Endothelial cell of umbilical vein (primary cell): ENCODE data around the gene CYREN. TPM values are rescaled to one million over a fixed set of nuclear protein-coding genes. Genes with fewer than 3 reads are reported as not detected.

Experiments
- BruUV-seq: library from RNA; stranded (reverse); fragments of 400-500 nt; replicated peaks from 2 replicates; lab custom pipeline; 2021; lab: Mats Ljungman, UMichigan
- CTCF ChIA-PET: fragments of 300-600, 350-600 bp; sonication (Branson Sonifier 250); formaldehyde crosslinking; loops from one replicate; lab custom pipeline; 2021; ENCODE audit warnings: antibody characterized with exemption, inconsistent platforms; lab: Charles Lee
- POLR2A ChIA-PET: fragments of 300-600, 350-600 bp; sonication (Branson Sonifier 250); formaldehyde crosslinking; loops from one replicate; lab custom pipeline; 2021; ENCODE audit warnings: antibody characterized with exemption, inconsistent platforms; lab: Charles Lee
- DNase-seq: peaks from one replicate; pipeline ENCODE4 v3.0.0-alpha.2; 2011; ENCODE audit warnings: low read depth, low spot score
- FAIRE-seq: peaks from 2 replicates; lab custom pipeline; 2011; peaks lifted over from hg19 to GRCh38; lab: Jason Lieb, UNC
- H2AFZ ChIP-seq: 2 replicates; pipeline ENCODE4 v1.6.0; 2012; ENCODE audit warnings: low read depth, low read length, control low read depth, inconsistent platforms
- H3K27ac ChIP-seq: 2 replicates; pipeline ENCODE4 v1.5.1; 2011; ENCODE audit warnings: low read depth, mild to moderate bottlenecking, control low read depth, low read length, moderate library complexity; ENCODE audit not compliant: insufficient read depth
- H3K27me3 ChIP-seq, 2 experiments: 2 replicates each; pipeline versions ENCODE4 v1.6.0 to v1.6.1; 2011; ENCODE audit warnings: low read length in 2 of 2, mixed read lengths in 1 of 2; ENCODE audit not compliant: control insufficient read depth in 2 of 2, insufficient read depth in 2 of 2
- H3K36me3 ChIP-seq, 2 experiments: 2 replicates in 1 of 2; 3 replicates in 1 of 2; pipeline ENCODE4 v1.5.1; 2011; ENCODE audit warnings: low read length in 2 of 2, mild to moderate bottlenecking in 1 of 2, moderate library complexity in 1 of 2; ENCODE audit not compliant: control insufficient read depth in 2 of 2, insufficient read depth in 2 of 2; ENCODE audit errors: extremely low read depth in 1 of 2
- H3K4me1 ChIP-seq: 3 replicates; pipeline ENCODE4 v1.5.1; 2011; ENCODE audit warnings: mild to moderate bottlenecking, low read length; ENCODE audit not compliant: control insufficient read depth, insufficient read depth; ENCODE audit errors: extremely low read depth
- H3K4me2 ChIP-seq: 2 replicates; pipeline ENCODE4 v1.6.1; 2011; ENCODE audit warnings: low read length, control low read depth, mixed read lengths; ENCODE audit not compliant: insufficient read depth
- H3K4me3 ChIP-seq, 3 experiments: fragments of 200-600 bp in 1 of 3; sonication (generic), shearing (Covaris generic) in 1 of 3; replicated peaks in 1 of 3; 2 replicates each; pipeline ENCODE4 v1.5.1; 2011 to 2016; ENCODE audit warnings: control low read depth in 3 of 3, low read length in 3 of 3, mild to moderate bottlenecking in 2 of 3, inconsistent platforms in 1 of 3, low read depth in 1 of 3, moderate library complexity in 1 of 3; ENCODE audit not compliant: insufficient read depth in 1 of 3
- H3K79me2 ChIP-seq: 2 replicates; pipeline ENCODE4 v1.6.0; 2012; ENCODE audit warnings: low read length, inconsistent platforms; ENCODE audit not compliant: control insufficient read depth, insufficient read depth
- H3K9ac ChIP-seq: replicated peaks from 2 replicates; pipeline ENCODE3; 2011; ENCODE audit warnings: low read length, control low read depth; ENCODE audit not compliant: insufficient read depth; ENCODE audit errors: extremely low read depth
- H3K9me1 ChIP-seq: replicated peaks from 3 replicates; pipeline ENCODE4 v1.6.0; 2011; ENCODE audit warnings: mild to moderate bottlenecking, low read length; ENCODE audit not compliant: control insufficient read depth, insufficient read depth; ENCODE audit errors: extremely low read depth
- H3K9me3 ChIP-seq: replicated peaks from 2 replicates; pipeline ENCODE4 v1.5.1; 2012; ENCODE audit warnings: low read length, inconsistent platforms; ENCODE audit not compliant: control insufficient read depth, insufficient read depth
- H4K20me1 ChIP-seq: replicated peaks from 2 replicates; pipeline ENCODE3; 2011; ENCODE audit warnings: mild to moderate bottlenecking, low read length; ENCODE audit not compliant: control insufficient read depth, insufficient read depth; ENCODE audit errors: extremely low read depth
- EZH2 ChIP-seq: IDR thresholded peaks from 2 replicates; pipeline ENCODE4 v1.6.1; 2012; ENCODE audit warnings: borderline replicate concordance, low read depth, mild to moderate bottlenecking, moderate library complexity, low read length, inconsistent platforms; ENCODE audit not compliant: severe bottlenecking
- FOS ChIP-seq: IDR thresholded peaks from 2 replicates; pipeline ENCODE4 v1.6.1; 2011; ENCODE audit warnings: mild to moderate bottlenecking, low read length, moderate library complexity, borderline replicate concordance; ENCODE audit not compliant: insufficient read depth
- GATA2 ChIP-seq: IDR thresholded peaks from 2 replicates; pipeline ENCODE4 v1.7.0; 2011; ENCODE audit warnings: low read depth, mild to moderate bottlenecking, moderate library complexity, mixed read lengths, low read length; ENCODE audit not compliant: insufficient read length, insufficient read depth
- JUN ChIP-seq: IDR thresholded peaks from 2 replicates; pipeline ENCODE4 v1.6.1; 2011; ENCODE audit warnings: borderline replicate concordance, low read depth; ENCODE audit not compliant: insufficient read length, insufficient read depth
- MAX ChIP-seq: IDR thresholded peaks from 2 replicates; pipeline ENCODE4 v1.6.1; 2011; ENCODE audit not compliant: insufficient read depth, insufficient read length
- MYC ChIP-seq: IDR thresholded peaks from one replicate; pipeline ENCODE4 v1.6.1; 2011; ENCODE audit warnings: mild to moderate bottlenecking, low read depth, low read length
- POLR2A ChIP-seq: IDR thresholded peaks from 2 replicates; pipeline ENCODE4 v1.6.1; 2012; ENCODE audit warnings: low read depth, mild to moderate bottlenecking, control low read depth, low read length
- POLR2AphosphoS5 ChIP-seq: IDR thresholded peaks from 2 replicates; pipeline ENCODE4 v1.6.1; 2012; ENCODE audit warnings: low read depth, mild to moderate bottlenecking, control low read depth, low read length, moderate library complexity; ENCODE audit not compliant: insufficient read depth
- dilution Hi-C: fragments of 300-500 bp; cut with MboI; formaldehyde crosslinking; loops from one replicate; pipeline ENCODE4 v1.15.0; 2019; ENCODE audit warnings: low sequenced_read_pairs; ENCODE audit not compliant: extremely low pct_ligation_motif_present
- intact Hi-C: fragments of 100-400 bp; cut with micrococcal nuclease; formaldehyde crosslinking; loops from one replicate; pipeline ENCODE4 v1.10.0; 2022
- polyA plus RNA-seq, 4 experiments: library from polyadenylated mRNA; depleted of rRNA in 3 of 4; stranded (reverse) in 3 of 4; unstranded in 1 of 4; fragments of >200 nt; gene quantifications; 2 replicates each; pipeline versions ENCODE4 v1.2.1 to v1.2.3, GENCODE V29; 2011 to 2012; ENCODE audit warnings: missing spikeins in 1 of 4
- total RNA-seq: library from RNA; stranded (reverse); gene quantifications from 2 replicates; pipeline ENCODE4 v1.2.3, GENCODE V29; 2021
- TF ChIP-seq, protein P1 (sequence below), 2 donors: IDR thresholded peaks; 1 replicate in 1 of 2; 2 replicates in 1 of 2; pipeline ENCODE4 v1.5.1; 2011; ENCODE audit warnings: low read length in 2 of 2, mild to moderate bottlenecking in 2 of 2, moderate library complexity in 2 of 2, control low read depth in 1 of 2, inconsistent platforms in 1 of 2, low read depth in 1 of 2; ENCODE audit not compliant: insufficient read depth in 1 of 2; ENCODE audit errors: extremely low read depth in 1 of 2

CYREN gene
- total and polyA plus RNA-seq, 2 donors (not counting 3 experiments of a cell fraction or from before 2014, with no cell fraction given), result 19.1 to 30.8 TPM

- ChIA-PET POLR2A (no interaction called here), CTCF (interaction anchor here (1.6 kb wide), 1 partner anchor 19 kb away, joined by 4 read pairs; the partner anchor contains the start of gene TMEM140)
- peak; percentile 43 for FAIRE-seq
- Histone ChIP-seq H3K36me3 (peaks cover 4% of the 10 kb centered on the region in 2 experiments), H3K27me3 (no peaks in the 10 kb centered on the region), H3K4me1 (peaks cover 28% of the 10 kb centered on the region), H2AFZ (no peak overlapping the region), H3K4me3 (no peak overlapping the region), H3K9me3 (no peaks in the 10 kb centered on the region), H3K9me1 (no peaks in the 10 kb centered on the region), H3K27ac (peak overlapping the region; percentile 19), H4K20me1 (no peaks in the 10 kb centered on the region), H3K4me2 (no peak overlapping the region), H3K9ac (no peak overlapping the region), H3K79me2 (peaks cover 3% of the 10 kb centered on the region)
- DNase-seq, result peak; percentile 94
- BruUV-seq, result no TSS peak
- TF ChIP-seq GATA2, result no peak
- no peak for TF ChIP-seq EZH2
- no peak for TF ChIP-seq POLR2AphosphoS5
- TF ChIP-seq FOS, result no peak
- TF ChIP-seq JUN, result no peak
- TF ChIP-seq POLR2A, result no peak
- dilution Hi-C loops (no loop called here), intact Hi-C loops (loop anchor here (10.0 kb wide), 1 partner anchor 472 kb away; no protein-coding TSS in a partner anchor)
Measured at GRCh38 chr7:135166338-135166990, 4.0 kb downstream of the CYREN start.

GRCh38 chr7:135165862-135166261 is 4.6 kb downstream of the CYREN start:
- Histone ChIP-seq H3K9me1 (no peaks in the 10 kb centered on the region), H3K4me1 (peaks cover 34% of the 10 kb centered on the region), H3K4me3 (no peak overlapping the region), H3K79me2 (peaks cover 3% of the 10 kb centered on the region), H3K27me3 (no peaks in the 10 kb centered on the region), H3K4me2 (no peak overlapping the region), H3K9ac (no peak overlapping the region), H4K20me1 (no peaks in the 10 kb centered on the region), H2AFZ (no peak overlapping the region), H3K36me3 (peaks cover 4% of the 10 kb centered on the region in 2 experiments), H3K27ac (no peak overlapping the region), H3K9me3 (no peaks in the 10 kb centered on the region)
- no peak for TF ChIP-seq EZH2
- TF ChIP-seq POLR2AphosphoS5, result no peak
- TF ChIP-seq MAX, result no peak
- TF ChIP-seq MYC, result no peak
- TF ChIP-seq, protein P1, sequence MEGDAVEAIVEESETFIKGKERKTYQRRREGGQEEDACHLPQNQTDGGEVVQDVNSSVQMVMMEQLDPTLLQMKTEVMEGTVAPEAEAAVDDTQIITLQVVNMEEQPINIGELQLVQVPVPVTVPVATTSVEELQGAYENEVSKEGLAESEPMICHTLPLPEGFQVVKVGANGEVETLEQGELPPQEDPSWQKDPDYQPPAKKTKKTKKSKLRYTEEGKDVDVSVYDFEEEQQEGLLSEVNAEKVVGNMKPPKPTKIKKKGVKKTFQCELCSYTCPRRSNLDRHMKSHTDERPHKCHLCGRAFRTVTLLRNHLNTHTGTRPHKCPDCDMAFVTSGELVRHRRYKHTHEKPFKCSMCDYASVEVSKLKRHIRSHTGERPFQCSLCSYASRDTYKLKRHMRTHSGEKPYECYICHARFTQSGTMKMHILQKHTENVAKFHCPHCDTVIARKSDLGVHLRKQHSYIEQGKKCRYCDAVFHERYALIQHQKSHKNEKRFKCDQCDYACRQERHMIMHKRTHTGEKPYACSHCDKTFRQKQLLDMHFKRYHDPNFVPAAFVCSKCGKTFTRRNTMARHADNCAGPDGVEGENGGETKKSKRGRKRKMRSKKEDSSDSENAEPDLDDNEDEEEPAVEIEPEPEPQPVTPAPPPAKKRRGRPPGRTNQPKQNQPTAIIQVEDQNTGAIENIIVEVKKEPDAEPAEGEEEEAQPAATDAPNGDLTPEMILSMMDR (IDR thresholded peaks at IDR 0.05; ENCODE audit: extremely low read depth in 1 of 2, insufficient read depth in 1 of 2, low read depth in 1 of 2, low read length in 2 of 2), result no peak
- TF ChIP-seq JUN, result no peak
- no peak for TF ChIP-seq GATA2
- no peak for TF ChIP-seq POLR2A
- TF ChIP-seq FOS, result no peak
- FAIRE-seq, result no peak
- no TSS peak for BruUV-seq
- no peak for DNase-seq
- POLR2A ChIA-PET, result no interaction called here
- CTCF ChIA-PET, result interaction anchor here (1.6 kb wide), 1 partner anchor 18 kb away, joined by 4 read pairs; the partner anchor contains the start of gene TMEM140
- dilution Hi-C loops (no loop called here), intact Hi-C loops (loop anchor here (10.0 kb wide), 1 partner anchor 471 kb away; no protein-coding TSS in a partner anchor)
